ENCODE data around the gene PDE3B.
"Not testable (repeated sequence)": the region's sequence is repeated elsewhere in the genome, so short reads cannot be mapped to it uniquely, and the experiment has no call there.

The PDE3B gene

DNA sequence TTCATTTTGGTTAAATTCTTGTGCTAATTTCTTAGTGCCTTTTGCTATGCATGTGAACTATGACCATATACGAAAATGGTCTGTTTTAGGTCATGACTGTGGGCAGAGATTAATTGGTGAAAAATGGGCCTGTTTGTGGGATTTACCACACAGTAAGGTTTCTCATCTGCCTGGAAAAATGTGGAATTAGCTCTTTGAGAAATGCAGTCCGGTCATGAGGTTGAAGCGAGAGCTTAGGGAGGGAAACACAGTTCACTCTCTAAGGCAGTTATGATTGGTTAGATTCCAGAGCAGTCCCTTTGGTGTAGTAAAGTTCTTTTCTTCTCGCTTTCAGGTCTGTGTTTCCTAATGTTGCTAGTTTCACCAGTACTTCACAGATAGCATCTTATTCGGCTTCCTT lies 1.2 kb upstream of the PDE3B start:
- no peak for DNase-seq

DNA sequence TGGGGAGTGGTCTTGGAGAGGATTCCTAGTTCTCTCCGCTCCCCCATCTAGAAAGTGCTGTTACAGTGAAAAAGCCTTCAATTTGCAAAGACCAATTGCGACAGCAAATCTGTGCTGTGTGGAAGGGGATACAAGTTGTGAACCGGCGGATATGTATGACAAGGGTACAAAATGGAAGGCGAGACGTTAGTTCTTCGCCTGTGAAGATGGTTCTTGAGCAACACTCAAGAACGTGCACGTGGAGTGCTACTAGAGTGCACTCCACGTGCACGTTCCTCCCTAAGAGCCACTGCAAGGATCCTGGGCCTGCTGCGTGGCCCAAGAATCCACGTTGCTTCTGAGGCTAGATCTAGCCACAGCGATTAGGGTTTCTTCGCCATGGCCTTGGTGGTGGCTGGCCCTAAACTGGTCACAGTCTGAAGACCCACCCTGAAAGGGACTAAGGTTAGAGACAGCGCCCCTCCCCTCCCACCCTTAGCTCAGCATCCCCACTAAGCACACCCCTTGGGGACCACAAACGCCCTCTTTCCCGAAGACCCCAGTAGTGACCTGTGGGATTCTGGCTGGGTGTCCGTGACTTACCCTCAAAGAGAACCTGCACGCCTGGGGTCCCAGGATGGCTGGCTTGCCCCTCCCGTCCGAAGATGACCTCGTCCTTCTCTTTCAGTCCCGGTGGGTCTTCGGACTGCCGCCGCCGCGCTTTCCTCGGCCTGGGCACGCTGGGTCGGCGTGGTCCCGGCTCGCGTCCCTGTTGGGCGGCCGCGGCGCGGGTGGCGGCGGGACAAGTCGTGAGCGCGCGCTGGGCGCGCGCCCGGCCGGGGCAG lies 519 bp upstream of the PDE3B start:
- DNase-seq: no peak

DNA sequence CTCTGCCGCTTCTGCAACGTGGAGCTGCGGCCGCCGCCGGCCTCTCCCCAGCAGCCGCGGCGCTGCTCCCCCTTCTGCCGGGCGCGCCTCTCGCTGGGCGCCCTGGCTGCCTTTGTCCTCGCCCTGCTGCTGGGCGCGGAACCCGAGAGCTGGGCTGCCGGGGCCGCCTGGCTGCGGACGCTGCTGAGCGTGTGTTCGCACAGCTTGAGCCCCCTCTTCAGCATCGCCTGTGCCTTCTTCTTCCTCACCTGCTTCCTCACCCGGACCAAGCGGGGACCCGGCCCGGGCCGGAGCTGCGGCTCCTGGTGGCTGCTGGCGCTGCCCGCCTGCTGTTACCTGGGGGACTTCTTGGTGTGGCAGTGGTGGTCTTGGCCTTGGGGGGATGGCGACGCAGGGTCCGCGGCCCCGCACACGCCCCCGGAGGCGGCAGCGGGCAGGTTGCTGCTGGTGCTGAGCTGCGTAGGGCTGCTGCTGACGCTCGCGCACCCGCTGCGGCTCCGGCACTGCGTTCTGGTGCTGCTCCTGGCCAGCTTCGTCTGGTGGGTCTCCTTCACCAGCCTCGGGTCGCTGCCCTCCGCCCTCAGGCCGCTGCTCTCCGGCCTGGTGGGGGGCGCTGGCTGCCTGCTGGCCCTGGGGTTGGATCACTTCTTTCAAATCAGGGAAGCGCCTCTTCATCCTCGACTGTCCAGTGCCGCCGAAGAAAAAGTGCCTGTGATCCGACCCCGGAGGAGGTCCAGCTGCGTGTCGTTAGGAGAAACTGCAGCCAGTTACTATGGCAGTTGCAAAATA lies 816 bp downstream of the PDE3B start:
- DNase-seq: no peak

DNA sequence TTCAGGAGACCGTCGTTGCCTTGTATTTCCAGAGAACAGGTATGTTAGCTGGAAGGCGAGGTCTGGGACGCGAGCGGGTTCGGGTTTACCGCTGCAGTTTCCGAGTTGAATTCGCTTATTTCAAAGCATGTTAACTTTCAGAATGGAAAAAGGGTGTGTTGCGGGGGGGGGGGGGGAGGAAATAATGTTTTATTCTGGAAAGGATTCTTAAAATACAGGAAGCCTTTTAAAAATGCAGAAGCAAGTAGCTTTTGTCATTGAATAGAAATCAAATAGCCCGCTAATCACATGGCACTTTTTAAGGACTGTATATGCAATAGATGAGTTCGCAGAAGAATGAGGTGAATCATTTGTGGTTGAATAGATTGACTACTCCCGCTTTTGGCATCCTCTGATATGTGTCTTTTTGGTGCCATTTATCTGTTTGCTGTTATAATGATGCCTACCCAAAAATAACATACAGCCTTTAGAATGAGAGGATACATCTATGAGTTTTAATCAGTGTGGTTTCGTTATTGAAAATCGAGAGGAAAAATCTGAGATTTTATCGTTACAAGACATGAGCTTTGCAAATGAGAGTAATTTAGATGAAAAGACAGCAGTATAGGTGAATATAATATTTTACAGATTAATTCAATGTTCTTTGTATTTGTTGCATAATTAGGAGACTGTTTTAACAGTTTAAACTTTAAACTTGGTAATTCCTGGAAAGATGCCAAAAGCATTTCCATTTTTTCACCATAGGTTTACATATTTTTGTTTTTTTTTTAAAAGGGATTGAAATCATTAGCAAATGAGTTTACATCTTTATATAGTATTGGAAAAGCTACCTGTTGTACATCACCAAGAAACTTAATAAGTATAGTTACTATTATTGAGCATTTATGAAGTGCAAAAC lies 1.7 kb downstream of the PDE3B start:
- DNase-seq: peak; percentile 13

DNA sequence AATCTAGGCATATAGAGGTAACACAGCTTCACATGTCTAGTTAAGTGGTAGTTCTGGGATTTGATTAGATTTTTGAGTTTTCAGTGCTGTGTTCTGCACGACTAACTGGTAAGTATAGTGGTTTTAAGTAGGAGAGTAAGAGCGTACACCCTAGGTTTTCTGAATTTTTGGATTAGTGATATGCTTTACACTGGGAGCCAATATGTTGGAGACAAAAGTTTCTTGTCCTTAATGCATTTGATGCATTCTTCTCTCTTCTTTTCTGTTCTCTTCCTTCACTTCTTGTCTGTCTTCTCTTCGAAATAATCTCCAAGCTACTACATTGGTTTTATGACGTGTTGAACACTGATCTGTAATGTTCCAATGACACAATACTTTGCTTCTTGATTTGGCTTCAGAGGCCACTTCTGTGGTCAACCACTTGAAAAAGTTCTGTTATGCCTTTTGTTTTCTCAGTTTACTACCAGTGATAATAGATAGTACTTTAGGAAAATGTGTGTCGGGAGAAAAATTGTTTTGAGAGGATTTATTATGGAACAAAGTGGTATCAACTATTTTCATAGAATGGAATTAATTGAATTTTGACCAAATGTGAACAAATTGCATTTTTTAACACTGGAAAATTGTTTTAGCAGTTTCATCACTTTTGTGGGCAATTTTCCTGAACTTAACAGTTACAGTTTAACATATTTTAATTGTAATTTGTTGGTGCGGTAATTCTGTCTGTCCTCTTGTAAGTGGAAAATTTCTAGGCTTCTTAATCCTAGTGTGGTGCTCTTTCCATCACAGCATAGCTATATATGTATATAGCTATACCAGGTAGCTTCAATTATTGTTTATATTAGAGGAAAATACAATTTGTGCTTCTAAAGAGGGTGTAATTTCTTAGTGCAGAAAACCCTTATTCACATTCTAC lies 2.6 kb downstream of the PDE3B start:
- DNase-seq: no peak

DNA sequence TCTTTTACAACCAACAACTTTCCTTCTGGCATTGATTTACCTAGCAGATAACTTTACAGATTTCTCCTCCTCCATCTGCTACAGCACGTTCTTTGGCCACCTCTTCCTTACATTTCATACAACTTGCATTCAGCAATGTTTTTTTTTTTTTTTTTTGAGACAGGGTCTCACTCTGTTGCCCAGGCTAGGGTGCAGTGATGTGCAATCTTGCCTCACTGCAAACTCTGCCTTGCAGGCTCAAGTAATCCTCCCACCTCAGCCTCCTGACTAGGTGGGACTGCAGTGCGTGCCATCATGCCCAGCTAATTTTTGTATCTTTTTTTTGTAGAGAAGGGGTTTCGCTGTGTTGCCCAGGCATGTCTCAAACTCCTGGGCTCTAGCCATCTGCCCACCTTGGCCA lies 6.5 kb downstream of the PDE3B start:
- DNase-seq: no peak

DNA sequence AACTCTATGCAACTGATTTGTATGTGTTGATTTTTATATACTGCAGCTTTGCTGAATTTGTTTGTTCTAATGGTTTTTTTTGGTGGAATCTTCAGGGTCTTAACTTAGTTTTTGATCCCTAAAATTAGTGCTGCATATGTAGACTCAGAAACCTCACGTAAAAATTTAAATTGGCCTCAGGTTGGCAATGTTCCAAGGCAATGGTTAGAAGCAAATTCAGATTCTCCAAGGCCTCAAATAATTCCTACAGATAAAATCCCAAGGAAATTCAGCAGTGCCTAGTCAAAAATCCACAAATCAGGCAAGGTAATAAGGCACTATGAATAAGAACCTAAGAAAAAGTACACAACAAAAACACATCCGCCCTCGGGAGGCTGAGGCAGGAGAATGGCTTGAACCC lies 9.5 kb downstream of the PDE3B start:
- DNase-seq: no peak

DNA sequence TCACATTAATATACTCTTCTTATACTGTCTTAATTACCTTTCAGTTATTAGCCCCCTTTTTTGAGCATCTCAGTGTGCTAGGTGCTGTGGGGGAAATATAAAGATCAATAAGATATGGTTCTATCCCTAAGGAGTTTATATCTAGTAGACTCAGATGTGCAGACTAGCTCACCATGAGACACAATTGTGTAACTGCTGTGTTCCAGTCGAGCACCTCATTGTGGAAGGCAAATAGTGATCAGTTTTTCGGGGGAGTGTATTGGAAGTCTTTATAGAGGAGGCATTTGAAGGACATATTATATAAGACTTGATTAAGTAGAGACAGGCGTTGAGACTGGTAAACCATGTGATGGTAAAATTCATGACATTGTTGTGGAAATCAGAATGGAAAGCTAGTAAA lies 11.8 kb downstream of the PDE3B start:
- no peak for DNase-seq

DNA sequence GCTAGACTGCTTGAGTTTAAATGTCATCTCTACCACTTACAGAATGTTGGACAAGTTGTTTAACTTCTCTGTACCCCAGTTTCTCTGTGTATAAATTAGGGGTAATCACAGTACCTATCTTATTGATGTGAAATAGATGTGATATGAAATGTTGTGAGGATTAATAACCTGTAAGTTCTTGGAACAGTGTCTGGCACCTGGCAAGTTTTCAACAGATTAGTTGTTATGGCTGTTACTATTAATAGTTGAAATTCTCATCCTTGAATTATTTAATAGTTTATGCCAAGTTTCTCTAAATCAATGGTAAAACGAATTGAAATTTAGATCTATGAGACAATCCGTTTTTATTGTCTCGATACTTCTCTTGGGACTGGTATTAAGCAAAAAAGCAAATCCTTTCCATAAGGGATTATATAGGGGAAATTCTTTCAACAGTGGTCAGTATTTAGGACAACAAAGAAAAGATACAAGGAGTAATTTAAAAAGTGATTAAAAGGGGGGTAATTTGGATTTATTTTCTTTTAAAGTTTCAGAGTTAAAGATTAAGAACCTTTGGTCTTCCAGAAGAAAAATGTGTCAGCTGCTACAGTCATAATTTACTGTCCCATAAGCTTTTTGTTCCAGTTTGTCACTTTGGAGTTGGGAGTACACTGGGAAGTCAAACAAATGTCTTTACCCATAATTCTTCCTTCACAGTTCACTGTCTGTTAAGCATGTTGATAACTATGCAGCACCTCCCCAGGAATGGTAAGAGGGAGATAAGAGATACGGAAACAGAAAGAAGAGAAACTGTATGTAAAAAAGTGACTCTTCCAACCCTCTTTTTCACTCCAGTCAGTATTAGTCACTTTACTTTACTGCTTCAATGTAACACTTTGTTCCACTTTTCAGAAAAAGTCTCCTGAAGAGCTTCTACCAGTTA lies 13.2 kb downstream of the PDE3B start:
- DNase-seq: no peak

DNA sequence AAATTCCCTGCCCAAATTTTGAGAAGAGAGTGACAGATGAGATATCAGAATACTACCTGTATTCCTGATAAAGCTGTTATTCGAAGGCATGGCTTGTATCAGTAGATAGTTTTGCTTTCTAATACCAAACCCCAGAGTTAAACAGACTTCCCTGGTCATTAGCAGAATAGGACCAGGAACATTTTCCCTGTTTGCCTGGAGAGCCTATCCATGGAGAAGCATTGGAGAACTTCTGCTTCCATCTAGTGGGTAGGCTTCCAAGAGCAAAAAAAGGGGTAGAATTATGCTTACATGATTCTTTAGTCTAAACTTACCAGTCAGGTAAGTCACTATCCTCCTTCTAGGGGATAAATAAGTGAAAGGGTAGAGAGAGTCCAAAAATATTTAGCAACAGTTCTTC lies 14.2 kb downstream of the PDE3B start:
- no peak for DNase-seq

DNA sequence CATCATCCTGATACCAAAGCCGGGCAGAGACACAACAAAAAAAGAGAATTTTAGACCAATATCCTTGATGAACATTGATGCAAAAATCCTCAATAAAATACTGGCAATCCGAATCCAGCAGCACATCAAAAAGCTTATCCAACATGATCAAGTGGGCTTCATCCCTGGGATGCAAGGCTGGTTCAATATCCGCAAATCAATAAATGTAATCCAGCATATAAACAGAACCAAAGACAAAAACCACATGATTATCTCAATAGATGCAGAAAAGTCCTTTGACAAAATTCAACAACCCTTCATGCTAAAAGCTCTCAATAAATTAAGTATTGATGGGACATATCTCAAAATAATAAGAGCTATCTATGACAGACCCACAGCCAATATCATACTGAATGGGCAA lies 21.3 kb downstream of the PDE3B start:
- not testable (repeated sequence) for DNase-seq

DNA sequence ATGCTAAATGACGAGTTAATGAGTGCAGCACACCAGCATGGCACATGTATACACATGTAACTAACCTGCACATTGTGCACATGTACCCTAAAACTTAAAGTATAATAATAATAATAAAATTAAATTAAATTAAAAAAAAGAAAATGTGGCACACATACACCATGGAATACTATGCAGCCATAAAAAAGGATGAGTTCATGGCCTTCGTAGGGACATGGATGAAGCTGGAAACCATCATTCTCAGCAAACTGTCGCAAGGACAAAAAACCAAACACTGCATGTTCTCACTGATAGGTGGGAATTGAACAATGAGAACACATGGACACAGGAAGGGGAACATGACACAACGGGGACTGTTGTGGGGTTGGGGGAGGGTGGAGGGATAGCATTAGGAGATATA lies 23.7 kb downstream of the PDE3B start:
- not testable (repeated sequence) for DNase-seq

DNA sequence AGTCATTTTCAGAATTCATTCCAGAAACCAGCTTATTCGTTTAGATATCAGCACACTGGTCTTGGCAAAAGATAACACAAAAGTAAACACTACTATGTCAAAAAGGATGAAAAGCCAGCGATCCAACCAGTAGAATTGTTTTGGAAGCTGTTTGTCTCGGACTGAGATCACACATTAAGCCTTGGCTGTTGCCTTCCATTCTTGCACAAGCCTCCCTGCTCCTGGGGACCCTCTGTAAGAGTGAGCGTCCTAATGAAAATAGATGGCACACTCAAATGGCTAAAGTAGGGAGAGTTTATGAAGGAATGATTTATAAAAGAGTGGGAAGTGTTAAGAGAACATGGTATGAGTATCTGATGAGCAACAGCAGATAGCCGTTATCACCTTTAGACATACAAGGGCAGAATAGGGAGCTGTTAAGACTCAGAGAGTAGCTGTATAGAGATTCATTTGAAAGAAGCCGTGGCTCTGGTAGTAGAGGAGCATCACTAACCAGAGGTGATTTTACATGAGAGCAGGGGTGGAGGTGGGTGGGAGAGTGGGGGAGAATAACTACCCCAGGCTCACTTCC lies 25.2 kb downstream of the PDE3B start:
- DNase-seq: no peak

DNA sequence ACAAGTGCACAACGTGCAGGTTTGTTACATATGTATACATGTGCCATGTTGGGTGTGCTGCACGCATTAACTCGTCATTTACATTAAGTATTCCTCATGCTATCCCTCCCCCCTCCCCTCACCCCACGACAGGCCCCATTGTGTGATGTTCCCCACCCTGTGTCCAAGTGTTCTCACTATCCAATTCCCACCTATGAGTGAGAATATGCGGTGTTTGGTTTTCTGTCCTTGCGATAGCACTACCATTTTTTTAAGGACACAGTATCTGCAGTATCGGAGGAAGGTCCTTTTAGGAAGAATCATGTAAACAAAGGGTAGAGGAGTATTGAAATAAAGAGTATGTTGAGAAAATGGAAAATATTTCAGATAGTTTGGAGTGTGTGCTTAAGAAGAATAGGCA lies 25.9 kb downstream of the PDE3B start:
- no peak for DNase-seq

DNA sequence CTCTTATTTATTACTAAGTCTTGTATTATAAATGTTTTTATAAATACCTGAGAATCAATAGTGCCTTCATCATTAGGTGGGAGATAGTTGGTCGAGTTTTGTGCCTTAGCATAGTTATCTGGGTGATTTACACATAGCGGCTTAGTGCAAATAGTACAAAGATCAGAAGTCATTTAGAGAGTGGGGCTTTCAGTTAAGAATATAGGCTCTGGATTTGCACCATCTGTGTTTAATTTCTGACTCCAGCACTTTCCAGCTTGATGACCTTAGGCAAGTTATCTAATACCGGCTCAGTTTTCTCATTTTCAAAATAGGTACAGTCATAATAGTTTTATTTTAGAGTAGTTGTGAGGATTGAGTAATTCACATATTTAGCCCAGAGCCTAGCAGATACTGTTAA lies 26.4 kb downstream of the PDE3B start:
- no peak for DNase-seq

DNA sequence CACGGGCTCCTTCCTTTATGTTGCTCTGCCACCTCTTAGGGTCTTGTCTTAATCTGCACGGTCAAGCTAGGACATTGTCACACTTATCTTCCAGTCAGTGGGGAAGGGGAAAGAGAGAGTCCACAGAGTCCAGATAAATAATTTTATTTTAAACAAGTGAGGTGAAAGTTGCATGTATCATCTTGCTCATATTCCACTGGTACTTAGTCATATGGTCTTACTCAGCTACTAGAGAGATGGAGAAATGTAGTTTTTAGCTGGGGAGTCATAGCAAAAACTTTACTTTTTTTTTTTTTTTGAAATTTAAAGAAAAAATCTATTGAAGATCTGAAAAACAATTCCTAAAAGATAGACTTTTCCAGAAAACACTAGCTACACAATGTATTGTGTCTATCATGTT lies 29.0 kb downstream of the PDE3B start:
- no peak for DNase-seq

DNA sequence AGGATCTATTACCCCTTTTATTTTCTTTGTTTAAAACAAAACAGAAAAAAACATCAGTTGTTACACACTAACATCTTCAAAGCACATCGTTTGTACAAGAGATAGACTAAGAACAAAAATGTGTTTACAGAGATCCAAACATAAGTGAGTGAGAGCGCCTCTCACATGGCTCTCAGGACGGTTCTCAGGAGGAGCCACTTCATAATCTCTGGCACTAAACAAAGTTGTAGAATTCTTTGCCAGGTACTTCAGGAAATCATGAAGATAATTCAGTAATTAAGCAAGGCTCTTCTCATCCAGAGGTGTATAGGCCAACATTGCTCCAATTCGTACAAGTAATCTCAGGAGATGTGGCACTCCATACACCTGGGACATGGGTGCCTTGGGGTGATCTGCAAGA lies 29.8 kb downstream of the PDE3B start:
- no peak for DNase-seq

DNA sequence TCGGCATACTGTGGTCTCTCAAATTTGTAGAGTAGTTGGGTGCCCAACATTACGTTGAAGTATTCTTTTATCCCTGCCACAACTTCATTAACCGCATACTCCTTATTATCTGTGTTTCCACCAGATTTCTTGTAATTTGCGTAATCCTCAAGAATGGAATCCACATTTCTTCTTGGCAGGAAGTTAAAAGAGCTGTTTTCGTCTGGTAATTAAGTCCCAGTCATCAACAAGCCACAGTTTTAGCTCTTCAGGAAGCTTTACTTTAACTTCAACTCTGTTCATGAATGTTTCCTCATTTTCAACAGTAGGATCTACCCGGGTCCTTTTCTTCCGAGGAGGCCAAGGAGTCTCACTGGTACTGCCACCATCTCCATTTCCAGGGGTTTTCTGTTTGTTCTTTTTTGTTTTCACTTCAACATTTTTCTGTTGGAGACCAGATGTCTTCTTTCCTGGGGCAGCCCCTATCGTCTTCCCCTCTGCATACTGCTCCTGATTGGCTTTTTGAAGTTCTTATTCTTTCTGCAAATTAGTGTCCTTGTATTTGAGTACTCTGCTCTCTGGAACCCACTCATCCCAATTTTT lies 30.3 kb downstream of the PDE3B start:
- no peak for DNase-seq

DNA sequence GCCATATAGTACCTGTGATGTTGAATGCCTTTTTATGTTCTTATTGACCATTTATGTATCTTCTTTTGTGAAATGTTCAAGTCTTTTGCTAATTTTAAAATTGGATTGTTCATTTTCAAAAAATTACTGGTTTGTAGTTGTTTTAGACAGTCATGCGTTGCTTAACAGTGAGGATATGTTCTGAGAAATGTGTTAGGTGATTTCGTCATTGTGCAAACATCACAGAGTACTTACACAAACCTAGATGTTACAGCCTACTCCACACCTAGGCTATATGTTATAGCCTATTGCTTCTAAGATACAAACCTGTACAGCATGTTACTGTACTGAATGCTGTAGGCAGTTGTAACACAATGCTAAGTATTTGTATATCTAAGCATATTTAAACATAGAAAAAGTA lies 32.5 kb downstream of the PDE3B start:
- no peak for DNase-seq

DNA sequence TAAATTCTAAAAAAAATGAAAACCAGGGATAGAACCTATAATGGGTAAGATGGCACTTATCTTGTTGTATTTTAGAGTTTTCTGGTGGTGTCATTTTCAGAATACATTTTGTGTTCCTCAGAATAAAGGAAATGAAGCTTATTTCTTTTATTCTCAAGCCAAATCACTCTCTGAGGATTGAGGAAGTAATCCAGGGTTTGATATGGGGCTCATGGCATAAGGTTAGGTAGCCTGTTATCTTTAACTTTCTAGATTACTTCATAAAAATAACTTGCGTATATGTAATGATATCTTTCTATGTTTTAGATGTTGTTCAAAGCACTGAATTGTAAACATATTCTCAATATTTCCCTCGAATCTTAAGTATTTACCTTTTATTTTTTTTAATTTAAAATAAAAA lies 33.5 kb downstream of the PDE3B start:
- DNase-seq: no peak

Measured in NCI-H1694 (cell line).